ENCODE measurements around the gene STAC2. TPM values are rescaled to one million over a fixed set of nuclear protein-coding genes. Genes with fewer than 3 reads are reported as not detected.

Gene STAC2
- total and polyA plus RNA-seq, 2 of the 13 experiments (the other 11 are each of a cell fraction or from before 2014, with no cell fraction given): not detected

DNA sequence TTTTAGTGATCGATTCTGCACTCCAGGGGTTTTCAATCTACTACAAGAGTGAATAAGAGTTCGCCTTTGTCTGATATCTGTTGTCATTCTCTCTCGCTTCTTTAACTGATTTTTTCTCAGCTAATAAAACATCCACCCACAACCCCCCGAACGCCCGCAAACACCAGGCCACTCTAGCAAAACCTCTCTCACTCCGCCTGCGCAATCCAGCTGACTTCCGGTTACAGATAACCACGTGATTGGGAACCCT is 26.0 kb downstream of the STAC2 start (continued):
- TF ChIP-seq, protein P1, sequence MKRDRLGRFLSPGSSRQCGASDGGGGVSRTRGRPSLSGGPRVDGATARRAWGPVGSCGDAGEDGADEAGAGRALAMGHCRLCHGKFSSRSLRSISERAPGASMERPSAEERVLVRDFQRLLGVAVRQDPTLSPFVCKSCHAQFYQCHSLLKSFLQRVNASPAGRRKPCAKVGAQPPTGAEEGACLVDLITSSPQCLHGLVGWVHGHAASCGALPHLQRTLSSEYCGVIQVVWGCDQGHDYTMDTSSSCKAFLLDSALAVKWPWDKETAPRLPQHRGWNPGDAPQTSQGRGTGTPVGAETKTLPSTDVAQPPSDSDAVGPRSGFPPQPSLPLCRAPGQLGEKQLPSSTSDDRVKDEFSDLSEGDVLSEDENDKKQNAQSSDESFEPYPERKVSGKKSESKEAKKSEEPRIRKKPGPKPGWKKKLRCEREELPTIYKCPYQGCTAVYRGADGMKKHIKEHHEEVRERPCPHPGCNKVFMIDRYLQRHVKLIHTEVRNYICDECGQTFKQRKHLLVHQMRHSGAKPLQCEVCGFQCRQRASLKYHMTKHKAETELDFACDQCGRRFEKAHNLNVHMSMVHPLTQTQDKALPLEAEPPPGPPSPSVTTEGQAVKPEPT (CRISPR knock-in tag; IDR thresholded peaks at IDR 0.05; ENCODE audit: low read depth): 0 out of 2 replicates have a peak, but pooled peaks have one; percentile 18
- TF ChIP-seq ZNF652 (CRISPR knock-in tag; IDR thresholded peaks at IDR 0.05; ENCODE audit: borderline replicate concordance, low read depth): peak; percentile 28; the same call in 1 of the 2 replicates
- TF ChIP-seq ZNF331 (CRISPR knock-in tag; IDR thresholded peaks at IDR 0.05): 0 out of 2 replicates have a peak, but pooled peaks have one; percentile 2
- 0 out of 2 replicates have a peak, but pooled peaks have one; percentile 4 for TF ChIP-seq SIN3A (IDR thresholded peaks at IDR 0.05; ENCODE audit: borderline replicate concordance, low read depth, low read length)
- TF ChIP-seq PITX1 (CRISPR knock-in tag; IDR thresholded peaks at IDR 0.05): peak; percentile 7; the same call in 1 of the 2 replicates
- TF ChIP-seq ATF7-NPFF (CRISPR knock-in tag; IDR thresholded peaks at IDR 0.05; ENCODE audit: low read depth): no peak
- TF ChIP-seq KLF16 (CRISPR knock-in tag; IDR thresholded peaks at IDR 0.05): 0 out of 4 replicates have a peak, but pooled peaks of 1 of the 2 experiments have one; percentile 13
- TF ChIP-seq MAFF (IDR thresholded peaks at IDR 0.05; ENCODE audit: low read depth, low read length): no peak
- TF ChIP-seq ZNF615 (CRISPR knock-in tag; IDR thresholded peaks at IDR 0.05; ENCODE audit: borderline replicate concordance): 0 out of 2 replicates have a peak, but pooled peaks have one; percentile 11

DNA sequence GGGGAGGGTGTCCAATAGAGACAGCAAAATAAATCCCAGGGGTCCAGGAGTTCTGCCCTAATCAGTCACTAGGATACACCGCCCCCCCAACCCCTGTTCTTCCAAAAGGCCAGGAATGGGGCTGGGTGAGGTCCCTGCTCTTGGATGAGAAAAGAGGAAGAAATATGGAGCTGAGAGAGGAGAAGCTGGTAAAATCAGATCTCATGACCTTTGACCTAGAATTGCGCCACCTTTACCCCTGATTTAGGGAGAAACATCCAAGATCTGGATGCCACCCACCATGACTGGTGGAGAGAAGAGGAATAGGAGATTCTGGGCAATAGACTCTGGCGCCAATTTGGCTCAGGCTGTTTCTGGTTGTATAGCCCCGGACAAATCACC is 27.6 kb downstream of the STAC2 start:
- ChIA-PET POLR2A (interaction anchor here (1.0 kb wide), 1 partner anchor 344 kb away, joined by 3 read pairs; the partner anchor contains the start of gene RPL23), CTCF (ENCODE audit: low intra/inter-chr PET ratio, low total read pairs) (no interaction called here)
- no peak for ATAC-seq
- peaks cover 23% of the 10 kb centered on the region for H3K79me2 ChIP-seq (ENCODE audit: insufficient read depth, low read length)
- 71% methylated on average over 4 of the region's 4 CpGs for WGBS (ENCODE audit: low lambda C conversion rate)
- H2AFZ ChIP-seq (ENCODE audit: low read length): no peak overlapping the region
- peaks cover 15% of the 10 kb centered on the region for H4K20me1 ChIP-seq (ENCODE audit: insufficient read depth, low read length)
- no peak for FAIRE-seq
- H3K36me3 ChIP-seq (replicated peaks in 1 of 2; ENCODE audit: control insufficient read depth in 1 of 2, insufficient read depth in 2 of 2, low read length in 2 of 2): peaks cover 11 to 15% of the 10 kb centered on the region in 2 experiments
- H3K27me3 ChIP-seq (ENCODE audit: control insufficient read depth in 1 of 2, insufficient read depth in 2 of 2, low read length in 2 of 2): no peaks in the 10 kb centered on the region; a peak in 1 of 5 replicates
- peaks cover 64% of the 10 kb centered on the region for H3K4me1 ChIP-seq (ENCODE audit: insufficient read depth, low read length)
- no peak for DNase-seq (ENCODE audit: low spot score)
- H3K27ac ChIP-seq (ENCODE audit: extremely low read length, insufficient read depth, low read length): no peak overlapping the region
- in situ Hi-C loops (cut with HindIII; ENCODE audit: extremely low pct_ligation_motif_present, low pct_unique_long_range_greater_than_20kb) (no loop called here), intact Hi-C loops (cut with micrococcal nuclease; ENCODE audit: unreplicated experiment) (no loop called here)
- H3K9me3 ChIP-seq (ENCODE audit: low read length): no peaks in the 10 kb centered on the region
- peak overlapping the region; percentile 46; the same call in 1 of the 2 replicates for H3K9ac ChIP-seq (ENCODE audit: insufficient read depth, low read depth, low read length)
- BruUV-seq (replicated peaks): no TSS peak
- H3K4me2 ChIP-seq (ENCODE audit: low read depth, low read length): peak overlapping the region; percentile 89
- H3K4me3 ChIP-seq (replicated peaks in 1 of 3; ENCODE audit: insufficient read depth in 1 of 3, low read depth in 2 of 3, low read length in 3 of 3): peak overlapping the region; percentile 56 to 80 (median 69)
- no peak for TF ChIP-seq CCAR2 (optimal IDR thresholded peaks at IDR 0.05; ENCODE audit: low read depth, low read length)
- no peak for TF ChIP-seq EED (CRISPR knock-in tag; IDR thresholded peaks at IDR 0.05)
- TF ChIP-seq MTF2 (CRISPR knock-in tag; IDR thresholded peaks at IDR 0.05; ENCODE audit: borderline replicate concordance): no peak
- TF ChIP-seq, protein P2, sequence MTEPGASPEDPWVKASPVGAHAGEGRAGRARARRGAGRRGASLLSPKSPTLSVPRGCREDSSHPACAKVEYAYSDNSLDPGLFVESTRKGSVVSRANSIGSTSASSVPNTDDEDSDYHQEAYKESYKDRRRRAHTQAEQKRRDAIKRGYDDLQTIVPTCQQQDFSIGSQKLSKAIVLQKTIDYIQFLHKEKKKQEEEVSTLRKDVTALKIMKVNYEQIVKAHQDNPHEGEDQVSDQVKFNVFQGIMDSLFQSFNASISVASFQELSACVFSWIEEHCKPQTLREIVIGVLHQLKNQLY (CRISPR knock-in tag; IDR thresholded peaks at IDR 0.05): no peak
- TF ChIP-seq, protein P3, sequence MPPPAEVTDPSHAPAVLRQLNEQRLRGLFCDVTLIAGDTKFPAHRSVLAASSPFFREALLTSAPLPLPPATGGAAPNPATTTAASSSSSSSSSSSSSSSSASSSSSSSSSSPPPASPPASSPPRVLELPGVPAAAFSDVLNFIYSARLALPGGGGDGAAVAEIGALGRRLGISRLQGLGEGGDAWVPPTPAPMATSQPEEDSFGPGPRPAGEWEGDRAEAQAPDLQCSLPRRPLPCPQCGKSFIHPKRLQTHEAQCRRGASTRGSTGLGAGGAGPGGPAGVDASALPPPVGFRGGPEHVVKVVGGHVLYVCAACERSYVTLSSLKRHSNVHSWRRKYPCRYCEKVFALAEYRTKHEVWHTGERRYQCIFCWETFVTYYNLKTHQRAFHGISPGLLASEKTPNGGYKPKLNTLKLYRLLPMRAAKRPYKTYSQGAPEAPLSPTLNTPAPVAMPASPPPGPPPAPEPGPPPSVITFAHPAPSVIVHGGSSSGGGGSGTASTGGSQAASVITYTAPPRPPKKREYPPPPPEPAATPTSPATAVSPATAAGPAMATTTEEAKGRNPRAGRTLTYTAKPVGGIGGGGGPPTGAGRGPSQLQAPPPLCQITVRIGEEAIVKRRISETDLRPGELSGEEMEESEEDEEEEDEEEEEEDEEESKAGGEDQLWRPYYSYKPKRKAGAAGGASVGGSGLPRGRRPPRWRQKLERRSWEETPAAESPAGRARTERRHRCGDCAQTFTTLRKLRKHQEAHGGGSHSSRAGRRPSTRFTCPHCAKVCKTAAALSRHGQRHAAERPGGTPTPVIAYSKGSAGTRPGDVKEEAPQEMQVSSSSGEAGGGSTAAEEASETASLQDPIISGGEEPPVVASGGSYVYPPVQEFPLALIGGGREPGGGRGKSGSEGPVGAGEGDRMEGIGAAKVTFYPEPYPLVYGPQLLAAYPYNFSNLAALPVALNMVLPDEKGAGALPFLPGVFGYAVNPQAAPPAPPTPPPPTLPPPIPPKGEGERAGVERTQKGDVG (CRISPR knock-in tag; IDR thresholded peaks at IDR 0.05; ENCODE audit: borderline replicate concordance): no peak
- peak; percentile 36; the same call in 1 of the 2 replicates for TF ChIP-seq CEBPG (CRISPR knock-in tag; IDR thresholded peaks at IDR 0.05)
- 0 out of 2 replicates have a peak, but pooled peaks have one; percentile 8 for TF ChIP-seq SETDB1 (CRISPR knock-in tag; IDR thresholded peaks at IDR 0.05; ENCODE audit: borderline replicate concordance)
- TF ChIP-seq REPIN1 (CRISPR knock-in tag; IDR thresholded peaks at IDR 0.05; ENCODE audit: borderline replicate concordance, low read depth): no peak
